BLaER1 (cell line): ENCODE measurements around the gene KRT23.

ENCODE experiments used
- H3K27ac ChIP-seq: shearing (Covaris generic); formaldehyde crosslinking; 2 replicates; pipeline ENCODE4 v1.8.1; 2022
- H3K27me3 ChIP-seq: shearing (Covaris generic); formaldehyde crosslinking; 2 replicates; pipeline ENCODE4 v1.8.1; 2022
- H3K36me3 ChIP-seq: shearing (Covaris generic); formaldehyde crosslinking; 2 replicates; pipeline ENCODE4 v1.8.1; 2022
- H3K4me1 ChIP-seq: shearing (Covaris generic); formaldehyde crosslinking; 2 replicates; pipeline ENCODE4 v1.8.1; 2022
- H3K4me2 ChIP-seq: shearing (Covaris generic); formaldehyde crosslinking; 2 replicates; pipeline ENCODE4 v1.8.1; 2022
- H3K4me3 ChIP-seq: shearing (Covaris generic); formaldehyde crosslinking; 2 replicates; pipeline ENCODE4 v1.8.1; 2022
- H3K9ac ChIP-seq: shearing (Covaris generic); formaldehyde crosslinking; 2 replicates; pipeline ENCODE4 v1.8.1; 2022
- H3K9me3 ChIP-seq: shearing (Covaris generic); formaldehyde crosslinking; 2 replicates; pipeline ENCODE4 v1.8.1; 2022
- H4K20me1 ChIP-seq: shearing (Covaris generic); formaldehyde crosslinking; 2 replicates; pipeline ENCODE4 v1.8.1; 2022
- Cebpa-rat ChIP-seq: shearing (Covaris generic); IDR thresholded peaks from 2 replicates; pipeline ENCODE4 v1.8.1; 2022

Gene KRT23

DNA sequence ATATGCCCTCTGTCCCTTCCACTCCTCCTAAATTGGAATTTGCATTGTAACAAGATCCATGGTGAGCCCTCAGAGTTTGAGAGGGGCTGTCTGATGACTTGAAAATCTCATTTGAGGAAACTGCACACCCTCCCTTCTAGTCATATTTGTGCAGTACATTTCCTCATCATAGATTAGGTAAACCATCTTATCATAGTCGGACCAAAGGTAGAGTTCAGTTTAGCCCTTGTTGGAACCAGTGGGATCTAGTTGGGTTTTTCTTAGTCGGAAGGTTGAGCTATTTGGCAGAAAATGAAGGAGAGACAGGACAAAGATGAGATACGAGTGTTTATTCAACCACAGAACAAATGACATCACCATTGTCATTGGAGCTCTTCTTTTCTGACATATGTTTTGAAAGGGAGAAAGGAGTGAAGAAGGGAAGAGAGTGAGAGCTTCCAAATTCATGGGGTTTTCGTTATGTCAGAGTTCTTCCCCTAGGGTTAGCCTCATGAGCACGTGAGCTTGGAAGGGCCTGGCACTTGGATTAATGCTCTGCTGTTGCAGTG is 36.6 kb downstream of the KRT23 start:
- no peaks in the 10 kb centered on the region for H3K36me3 ChIP-seq
- no peak overlapping the region for H3K27ac ChIP-seq
- TF ChIP-seq Cebpa-rat: no peak
- peaks cover 8% of the 10 kb centered on the region for H3K4me1 ChIP-seq
- H3K9me3 ChIP-seq: no peaks in the 10 kb centered on the region
- H3K4me3 ChIP-seq: no peak overlapping the region
- no peaks in the 10 kb centered on the region for H4K20me1 ChIP-seq
- no peaks in the 10 kb centered on the region for H3K27me3 ChIP-seq
- H3K9ac ChIP-seq: no peak overlapping the region
- no peak overlapping the region for H3K4me2 ChIP-seq

DNA sequence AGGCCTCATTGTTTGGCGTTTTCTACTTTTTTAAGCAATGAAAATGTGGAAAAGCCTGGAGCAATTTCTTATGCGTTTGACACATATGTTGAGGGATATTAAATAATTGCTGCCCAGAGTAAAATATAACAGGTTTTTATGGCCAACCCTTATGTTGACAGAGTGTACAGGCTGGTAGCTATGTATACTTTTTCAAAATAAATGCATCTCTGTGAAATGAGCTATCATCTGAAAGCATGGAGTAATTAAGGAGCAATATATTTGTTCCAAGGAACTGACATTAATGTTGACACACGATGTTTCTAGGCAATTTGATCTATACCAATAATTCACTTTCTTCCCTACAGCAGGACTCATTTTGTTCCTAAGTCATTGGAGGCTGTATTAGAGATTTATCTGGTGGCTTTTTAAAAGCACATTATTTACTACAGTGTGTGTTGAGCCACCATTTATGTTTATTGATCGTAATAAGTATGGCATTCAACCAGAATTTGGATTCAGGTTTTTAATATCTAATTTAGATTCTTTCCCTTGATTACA is 40.5 kb downstream of the KRT23 start:
- Histone ChIP-seq H3K36me3 (no peaks in the 10 kb centered on the region), H3K9ac (no peak overlapping the region), H3K4me1 (peaks cover 23% of the 10 kb centered on the region), H3K4me3 (no peak overlapping the region), H3K4me2 (no peak overlapping the region), H3K27ac (no peak overlapping the region), H3K27me3 (no peaks in the 10 kb centered on the region), H3K9me3 (no peaks in the 10 kb centered on the region), H4K20me1 (no peaks in the 10 kb centered on the region)
- TF ChIP-seq Cebpa-rat: no peak

DNA sequence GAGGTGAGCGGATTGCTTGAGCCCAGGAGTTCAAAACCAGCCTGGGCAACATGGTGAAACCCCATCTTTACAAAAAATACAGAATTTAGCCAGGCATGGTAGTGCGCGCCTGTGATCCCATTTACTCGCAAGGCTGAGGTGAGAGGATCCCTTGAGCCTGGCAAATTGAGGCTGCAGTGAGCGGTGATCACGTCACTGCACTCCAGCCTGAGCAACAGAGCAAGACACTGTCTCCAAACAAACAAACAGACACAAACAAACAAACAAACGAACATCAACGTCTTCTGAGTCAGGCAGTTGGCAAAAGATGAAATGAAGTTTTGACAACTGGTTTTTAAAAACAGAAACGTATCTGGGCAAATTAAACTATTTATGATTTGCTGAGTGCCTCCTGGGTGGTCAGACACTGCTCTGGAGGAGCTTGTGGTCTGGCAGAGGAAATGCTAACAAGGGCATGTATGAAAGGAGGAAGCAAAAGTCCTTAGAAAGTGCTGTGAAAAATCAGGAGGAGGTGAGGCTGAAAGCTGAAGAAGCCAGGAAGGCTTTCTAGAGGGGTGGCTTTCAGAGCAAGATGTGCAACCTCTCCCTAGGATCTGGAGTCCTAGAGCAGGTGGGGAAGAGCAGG is 42.2 kb downstream of the KRT23 start:
- Histone ChIP-seq H3K4me1 (peaks cover 23% of the 10 kb centered on the region), H3K9me3 (no peaks in the 10 kb centered on the region), H3K27me3 (no peaks in the 10 kb centered on the region), H4K20me1 (no peaks in the 10 kb centered on the region), H3K4me3 (no peak overlapping the region), H3K9ac (no peak overlapping the region; the same call in 1 of the 2 replicates), H3K4me2 (peak overlapping the region; percentile 69), H3K36me3 (no peaks in the 10 kb centered on the region), H3K27ac (no peak overlapping the region)
- TF ChIP-seq Cebpa-rat: no peak

DNA sequence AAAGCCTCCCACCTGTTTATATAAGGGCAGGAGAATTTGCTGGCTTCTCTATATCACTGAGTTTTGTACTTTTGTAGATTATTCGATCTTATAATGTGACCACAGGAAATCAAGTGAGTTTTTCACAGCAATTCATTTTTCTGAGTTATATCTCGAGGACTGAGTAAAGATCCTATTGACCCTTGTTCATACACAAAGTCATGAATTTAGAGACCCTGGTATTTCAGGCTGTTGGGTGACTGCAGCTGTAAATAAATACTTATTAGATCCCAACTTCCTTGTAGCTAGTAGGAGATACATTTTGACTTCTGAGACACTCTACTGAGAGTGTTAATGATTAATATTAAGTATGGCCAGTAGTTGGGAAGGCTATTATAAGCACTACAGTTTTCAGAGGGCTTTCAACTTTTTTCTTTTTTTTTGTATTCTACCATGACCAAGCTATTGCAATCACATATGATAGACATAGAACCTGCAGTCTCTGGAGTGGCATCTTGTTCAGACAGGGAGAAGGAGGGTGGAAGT is 49.2 kb downstream of the KRT23 start:
- Histone ChIP-seq H3K36me3 (no peaks in the 10 kb centered on the region), H3K4me3 (no peak overlapping the region), H4K20me1 (no peaks in the 10 kb centered on the region), H3K9ac (no peak overlapping the region), H3K27me3 (no peaks in the 10 kb centered on the region), H3K4me2 (peak overlapping the region; percentile 71), H3K27ac (no peak overlapping the region), H3K4me1 (peaks cover 16% of the 10 kb centered on the region), H3K9me3 (no peaks in the 10 kb centered on the region)
- no peak for TF ChIP-seq Cebpa-rat

DNA sequence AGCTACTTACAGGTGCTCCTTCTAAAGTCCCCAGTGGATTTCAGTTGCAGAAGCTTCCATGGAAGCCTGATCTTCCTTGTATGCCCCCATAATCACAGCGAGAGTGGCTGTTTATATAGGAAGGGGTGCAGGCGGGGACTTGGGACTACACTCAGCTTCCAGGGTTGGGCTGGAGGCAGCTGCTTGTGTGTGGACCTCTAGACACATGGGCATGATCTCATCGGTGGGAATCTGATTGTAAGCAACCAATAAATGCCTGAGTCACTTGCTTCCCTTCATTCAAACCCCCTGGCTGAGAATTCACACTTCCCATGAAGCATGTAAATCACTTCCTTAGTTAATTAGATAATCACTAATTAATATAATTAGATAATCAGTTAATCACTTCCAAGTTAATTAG is 51.4 kb downstream of the KRT23 start:
- Histone ChIP-seq H3K4me3 (no peak overlapping the region), H4K20me1 (no peaks in the 10 kb centered on the region), H3K4me2 (no peak overlapping the region), H3K36me3 (no peaks in the 10 kb centered on the region), H3K9ac (no peak overlapping the region), H3K9me3 (no peaks in the 10 kb centered on the region), H3K27ac (no peak overlapping the region), H3K27me3 (no peaks in the 10 kb centered on the region), H3K4me1 (peaks cover 16% of the 10 kb centered on the region)
- TF ChIP-seq Cebpa-rat: no peak

DNA sequence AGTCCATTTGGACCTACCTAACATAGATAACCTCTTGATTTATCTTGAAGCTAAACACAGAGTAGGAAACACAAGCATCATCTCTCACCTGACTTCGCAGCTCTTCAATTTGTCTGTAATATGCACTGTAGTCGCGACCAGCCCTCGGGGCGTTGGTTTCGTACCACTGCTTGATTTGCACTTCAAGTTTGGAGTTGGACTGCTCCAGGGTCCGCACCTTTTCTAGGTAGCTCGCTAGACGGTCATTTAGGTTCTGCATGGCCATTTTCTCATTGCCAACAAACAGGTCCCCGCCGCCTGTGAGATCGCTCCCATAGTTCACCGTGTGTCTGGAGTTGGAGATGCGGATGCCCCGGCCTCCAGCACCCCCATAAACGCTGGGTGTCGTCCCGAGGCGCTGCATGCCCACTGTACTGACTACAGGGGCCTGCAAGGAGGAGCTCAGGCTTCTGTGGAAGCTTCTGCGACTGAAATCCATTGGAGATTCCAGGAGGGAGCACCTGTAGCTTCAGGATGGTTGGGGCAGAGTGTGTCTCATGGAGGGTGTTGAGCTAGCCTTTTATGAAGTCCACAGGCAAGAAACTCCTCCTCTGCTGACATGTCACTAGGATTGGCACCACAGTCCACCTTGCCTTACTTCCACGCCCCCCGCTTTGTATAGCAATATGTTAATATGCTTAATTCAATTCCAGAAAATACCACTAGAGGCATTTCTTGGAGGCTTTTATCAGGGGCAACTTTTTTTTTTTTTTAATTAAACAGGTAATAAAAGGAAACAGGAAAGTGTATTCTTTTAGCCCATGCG is 52.5 kb downstream of the KRT23 start, which contains the start of gene KRT20:
Gene KRT20 (minus strand): TSS at position 535 of the 805 bp plus-strand sequence. CDS start 57 bp downstream, at position 478.
- Histone ChIP-seq H3K9ac (no peak within 1 kb of the TSS), H3K27ac (no peak within 1 kb of the TSS), H4K20me1 (no peaks in the 10 kb centered on the region), H3K4me2 (no peak within 1 kb of the TSS), H3K4me1 (peaks cover 15% of the 10 kb centered on the region), H3K36me3 (no peaks in the 10 kb centered on the region), H3K9me3 (no peaks in the 10 kb centered on the region), H3K27me3 (no peaks in the 10 kb centered on the region), H3K4me3 (no peak within 1 kb of the TSS)
- TF ChIP-seq Cebpa-rat: no peak

DNA sequence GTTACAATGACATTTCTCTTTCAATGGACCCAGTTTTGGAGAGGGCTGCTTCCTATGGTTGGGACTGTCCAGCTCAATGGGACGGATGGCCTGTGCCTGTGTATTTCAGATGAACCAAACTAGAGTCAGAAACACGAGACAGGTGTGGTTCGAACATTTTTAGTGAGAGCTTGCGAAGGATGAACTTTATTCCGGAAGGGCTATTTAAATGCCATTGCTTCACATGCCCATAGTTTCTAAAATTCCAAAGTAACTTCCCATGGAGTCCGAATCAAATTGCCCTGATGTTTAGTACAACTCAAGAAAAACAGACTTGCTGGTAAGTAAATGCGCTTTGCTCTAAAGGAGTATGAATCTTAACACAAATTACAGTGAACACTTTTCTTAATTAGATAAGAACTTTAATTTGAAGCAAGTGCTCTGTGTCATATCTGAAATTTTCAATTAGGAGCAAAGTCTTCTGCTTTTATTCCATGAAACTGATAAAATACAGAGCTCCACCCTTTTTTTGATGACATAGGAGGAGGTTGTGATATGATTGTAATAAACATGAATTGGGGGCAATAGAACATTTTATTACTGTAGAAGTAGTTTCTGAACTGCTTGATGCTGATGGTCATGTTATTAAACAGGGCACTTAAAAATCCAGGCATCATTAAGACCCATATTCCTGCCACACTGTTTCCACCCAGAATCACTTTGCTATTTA is 53.7 kb downstream of the KRT23 start:
- Histone ChIP-seq H3K4me3 (no peak overlapping the region), H3K36me3 (no peaks in the 10 kb centered on the region), H3K4me1 (peaks cover 4% of the 10 kb centered on the region), H3K4me2 (no peak overlapping the region), H3K27me3 (no peaks in the 10 kb centered on the region), H3K9ac (no peak overlapping the region), H3K9me3 (no peaks in the 10 kb centered on the region), H3K27ac (no peak overlapping the region), H4K20me1 (no peaks in the 10 kb centered on the region)
- TF ChIP-seq Cebpa-rat: no peak

DNA sequence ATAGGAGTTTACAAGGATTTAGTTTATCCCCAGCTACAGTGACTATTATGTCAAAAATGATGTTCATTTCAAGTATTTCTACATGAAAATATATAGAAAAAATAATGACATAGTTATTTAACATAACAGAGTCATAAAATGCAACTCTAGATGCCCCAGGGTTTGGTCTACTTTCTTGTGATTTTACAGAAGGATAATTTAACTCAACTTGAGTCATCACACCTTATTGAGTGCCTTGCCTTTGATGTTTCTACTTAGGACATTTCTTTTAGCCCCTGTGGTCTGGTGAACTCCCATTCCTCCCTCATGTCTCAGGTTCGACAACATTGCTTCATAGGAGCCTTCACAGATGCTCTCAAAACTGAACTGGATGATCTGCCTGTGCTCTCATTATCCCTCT is 54.4 kb downstream of the KRT23 start:
- Histone ChIP-seq H3K4me3 (no peak overlapping the region), H3K27ac (no peak overlapping the region), H3K4me1 (no peaks in the 10 kb centered on the region), H3K9ac (no peak overlapping the region), H4K20me1 (no peaks in the 10 kb centered on the region), H3K27me3 (no peaks in the 10 kb centered on the region), H3K4me2 (no peak overlapping the region), H3K36me3 (no peaks in the 10 kb centered on the region), H3K9me3 (no peaks in the 10 kb centered on the region)
- TF ChIP-seq Cebpa-rat: no peak

DNA sequence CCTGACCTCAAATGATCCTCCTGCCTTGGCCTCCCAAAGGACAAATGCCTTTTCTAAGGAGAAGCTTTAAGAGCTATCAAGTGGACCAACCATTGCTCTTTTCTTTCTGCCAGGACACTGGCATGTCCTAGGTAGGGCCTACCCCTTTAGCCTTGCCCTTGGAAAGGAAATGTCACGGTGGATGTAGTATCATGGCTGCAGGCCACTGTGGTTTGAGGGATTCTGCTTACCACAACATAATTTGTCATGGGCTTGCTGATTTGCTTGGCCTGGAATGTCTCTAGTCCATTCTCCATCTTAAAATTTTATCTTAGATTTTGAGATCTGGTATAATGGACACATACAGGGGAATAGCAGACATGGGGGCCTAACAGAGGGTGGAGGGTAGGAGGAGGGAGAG is 58.4 kb downstream of the KRT23 start:
- no peaks in the 10 kb centered on the region for H4K20me1 ChIP-seq
- H3K4me3 ChIP-seq: no peak overlapping the region
- no peak for TF ChIP-seq Cebpa-rat
- no peaks in the 10 kb centered on the region for H3K9me3 ChIP-seq
- no peak overlapping the region for H3K9ac ChIP-seq
- H3K27ac ChIP-seq: no peak overlapping the region
- H3K27me3 ChIP-seq: no peaks in the 10 kb centered on the region
- no peak overlapping the region for H3K4me2 ChIP-seq
- H3K36me3 ChIP-seq: no peaks in the 10 kb centered on the region
- H3K4me1 ChIP-seq: no peaks in the 10 kb centered on the region
